ENCODE data around the gene MAP2K6. TPM values are rescaled to one million over a fixed set of nuclear protein-coding genes. Genes with fewer than 3 reads are reported as not detected.

MAP2K6 gene
- total RNA-seq, 2 donors from 2014 or later, result 59.0 to 83.3 TPM

DNA sequence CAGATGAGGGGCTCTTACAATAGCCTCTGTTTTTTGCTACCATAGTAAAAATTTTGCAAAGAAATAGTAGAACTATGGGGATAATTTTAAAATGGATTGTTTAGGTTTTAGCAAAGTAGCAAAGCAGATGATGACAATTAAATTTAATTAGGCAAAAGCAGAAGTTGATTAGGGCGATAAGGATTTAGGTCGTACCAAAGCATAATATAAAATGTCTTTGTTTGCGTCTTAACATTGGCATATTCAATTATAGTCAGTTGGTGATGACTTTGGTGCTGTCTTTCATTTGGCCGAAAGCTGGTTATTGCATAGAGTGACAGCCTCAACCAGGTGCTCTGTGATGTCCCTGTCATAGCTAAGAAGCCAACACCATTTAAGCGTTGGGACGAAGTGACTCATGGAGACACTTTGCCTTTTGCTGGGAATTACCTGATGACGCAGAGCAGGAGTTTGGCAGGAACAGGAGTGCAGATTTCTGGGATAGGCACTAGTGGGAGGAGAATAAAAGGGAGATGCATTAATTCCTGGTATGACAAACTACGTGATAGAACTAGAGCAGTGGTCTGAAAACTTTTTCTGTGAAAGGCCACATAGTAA, 38.3 kb downstream of the MAP2K6 start:
- peaks cover 3% of the 10 kb centered on the region for H3K4me1 ChIP-seq
- TF ChIP-seq, protein P1, sequence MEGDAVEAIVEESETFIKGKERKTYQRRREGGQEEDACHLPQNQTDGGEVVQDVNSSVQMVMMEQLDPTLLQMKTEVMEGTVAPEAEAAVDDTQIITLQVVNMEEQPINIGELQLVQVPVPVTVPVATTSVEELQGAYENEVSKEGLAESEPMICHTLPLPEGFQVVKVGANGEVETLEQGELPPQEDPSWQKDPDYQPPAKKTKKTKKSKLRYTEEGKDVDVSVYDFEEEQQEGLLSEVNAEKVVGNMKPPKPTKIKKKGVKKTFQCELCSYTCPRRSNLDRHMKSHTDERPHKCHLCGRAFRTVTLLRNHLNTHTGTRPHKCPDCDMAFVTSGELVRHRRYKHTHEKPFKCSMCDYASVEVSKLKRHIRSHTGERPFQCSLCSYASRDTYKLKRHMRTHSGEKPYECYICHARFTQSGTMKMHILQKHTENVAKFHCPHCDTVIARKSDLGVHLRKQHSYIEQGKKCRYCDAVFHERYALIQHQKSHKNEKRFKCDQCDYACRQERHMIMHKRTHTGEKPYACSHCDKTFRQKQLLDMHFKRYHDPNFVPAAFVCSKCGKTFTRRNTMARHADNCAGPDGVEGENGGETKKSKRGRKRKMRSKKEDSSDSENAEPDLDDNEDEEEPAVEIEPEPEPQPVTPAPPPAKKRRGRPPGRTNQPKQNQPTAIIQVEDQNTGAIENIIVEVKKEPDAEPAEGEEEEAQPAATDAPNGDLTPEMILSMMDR (IDR thresholded peaks at IDR 0.05), result no peak
- H3K9ac ChIP-seq (ENCODE audit: low read depth in 2 of 2, low read length in 2 of 2), result no peak overlapping the region
- no peaks in the 10 kb centered on the region for H3K36me3 ChIP-seq
- no peak overlapping the region for H3K27ac ChIP-seq
- H3K4me3 ChIP-seq, result no peak overlapping the region
- no peaks in the 10 kb centered on the region for H3K27me3 ChIP-seq
- intact Hi-C loops (cut with DNase I), result no loop called here
- H3K9me3 ChIP-seq, result no peaks in the 10 kb centered on the region
- DNase-seq, result no peak

DNA sequence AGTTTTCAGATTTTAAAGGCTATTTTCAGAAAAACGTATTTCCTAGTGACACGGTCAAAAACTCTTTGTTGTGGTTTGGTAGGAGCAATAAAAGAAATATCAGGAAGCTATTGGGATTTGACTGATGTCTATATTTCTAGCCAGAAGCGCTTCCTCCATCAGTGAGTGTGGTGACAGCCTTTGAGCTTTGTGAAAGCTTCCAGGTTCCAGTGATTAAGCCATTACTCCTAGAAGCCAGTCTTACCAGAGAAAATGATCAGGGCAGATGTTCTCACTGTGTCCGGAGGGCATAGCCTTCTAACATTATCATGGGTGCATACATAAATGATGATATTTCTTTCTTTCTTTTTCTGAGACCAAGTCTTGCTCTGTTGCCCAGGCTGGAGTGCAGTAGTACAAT, 39.6 kb downstream of the MAP2K6 start:
- no peak for DNase-seq
- Histone ChIP-seq H3K36me3 (no peaks in the 10 kb centered on the region), H3K4me3 (no peak overlapping the region), H3K9me3 (no peaks in the 10 kb centered on the region), H3K4me1 (peaks cover 3% of the 10 kb centered on the region), H3K27ac (no peak overlapping the region), H3K9ac (ENCODE audit: low read depth in 2 of 2, low read length in 2 of 2) (peak overlapping the region in 1 of 2 donors; percentile 15), H3K27me3 (no peaks in the 10 kb centered on the region)
- intact Hi-C loops (cut with DNase I), result no loop called here
- TF ChIP-seq, protein P1 (IDR thresholded peaks at IDR 0.05), result no peak

- H3K36me3 ChIP-seq, result no peaks in the 10 kb centered on the region
- TF ChIP-seq, protein P1 (IDR thresholded peaks at IDR 0.05), result no peak
- H3K27me3 ChIP-seq, result no peaks in the 10 kb centered on the region
- DNase-seq, result no peak
- intact Hi-C loops (cut with DNase I), result no loop called here
- no peak overlapping the region for H3K9ac ChIP-seq (ENCODE audit: low read depth in 2 of 2, low read length in 2 of 2)
- H3K4me3 ChIP-seq, result no peak overlapping the region
- no peak overlapping the region for H3K27ac ChIP-seq
- H3K9me3 ChIP-seq, result no peaks in the 10 kb centered on the region
- peaks cover 3% of the 10 kb centered on the region for H3K4me1 ChIP-seq
Measured at GRCh38 chr17:69455040-69455439, 40.5 kb downstream of the MAP2K6 start.

GRCh38 chr17:69457603-69458002, 43.1 kb downstream of the MAP2K6 start:
- H3K4me3 ChIP-seq, result no peak overlapping the region
- intact Hi-C loops (cut with DNase I), result no loop called here
- no peak overlapping the region for H3K27ac ChIP-seq
- H3K36me3 ChIP-seq, result no peaks in the 10 kb centered on the region
- no peak for DNase-seq
- H3K9ac ChIP-seq (ENCODE audit: low read depth in 2 of 2, low read length in 2 of 2), result no peak overlapping the region
- no peaks in the 10 kb centered on the region for H3K9me3 ChIP-seq
- peaks cover 3% of the 10 kb centered on the region for H3K4me1 ChIP-seq
- no peaks in the 10 kb centered on the region for H3K27me3 ChIP-seq
- TF ChIP-seq, protein P1 (IDR thresholded peaks at IDR 0.05), result no peak

DNA sequence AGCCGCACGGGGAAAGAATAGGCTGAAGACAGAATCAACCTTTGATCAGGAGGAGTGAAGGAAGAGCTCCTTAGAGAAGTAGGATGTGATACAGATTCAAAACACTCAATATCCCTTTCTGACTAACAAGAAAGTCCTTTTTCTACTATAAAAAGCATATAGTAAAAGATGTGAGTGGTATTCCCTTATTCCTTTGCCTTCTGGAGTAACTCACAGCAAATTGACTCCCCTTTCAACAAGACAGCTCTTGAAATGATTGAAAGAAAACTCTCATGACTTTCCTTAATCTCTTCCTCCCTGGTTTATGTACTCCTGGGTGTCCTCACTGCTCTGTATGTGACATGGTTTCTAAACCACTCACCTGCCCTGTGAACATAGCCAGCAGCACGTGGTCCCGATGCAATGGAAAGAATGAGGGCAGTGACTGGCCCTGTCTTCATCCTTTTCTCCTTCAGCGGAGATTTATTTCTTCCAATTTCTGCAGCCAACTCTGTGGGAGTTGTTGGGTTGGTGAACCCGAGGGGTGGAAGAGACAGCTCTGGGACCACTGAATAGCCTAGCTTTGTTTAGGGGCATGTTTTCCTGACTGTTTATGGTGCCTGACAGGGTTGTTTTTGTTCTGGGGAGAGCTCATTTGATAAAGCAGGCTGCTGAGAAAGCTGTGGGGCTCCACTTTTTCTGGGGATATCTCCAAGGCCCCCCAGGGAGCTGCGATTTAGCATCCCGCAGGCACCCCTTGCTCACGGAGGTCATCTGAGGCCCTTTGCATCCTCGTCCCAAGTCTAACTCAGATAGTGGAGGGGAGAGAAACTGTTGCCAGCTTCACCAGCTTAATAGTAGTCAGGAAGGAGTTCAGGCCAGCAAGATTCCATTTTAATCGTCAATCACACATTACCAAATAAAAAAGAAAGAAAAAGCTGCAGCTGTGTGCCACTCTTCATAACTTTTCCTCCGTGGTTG, 46.7 kb downstream of the MAP2K6 start:
- Histone ChIP-seq H3K27me3 (no peaks in the 10 kb centered on the region), H3K4me3 (no peak overlapping the region), H3K9ac (ENCODE audit: low read depth in 2 of 2, low read length in 2 of 2) (no peak overlapping the region), H3K36me3 (no peaks in the 10 kb centered on the region), H3K4me1 (no peaks in the 10 kb centered on the region), H3K9me3 (no peaks in the 10 kb centered on the region), H3K27ac (no peak overlapping the region)
- TF ChIP-seq, protein P1 (IDR thresholded peaks at IDR 0.05), result no peak
- intact Hi-C loops (cut with DNase I), result no loop called here
- DNase-seq, result no peak

All from colonic mucosa (tissue), 4 donors.